Measurements from ENCODE around the gene ARHGAP6. TPM values are rescaled to one million over a fixed set of nuclear protein-coding genes. Genes with fewer than 3 reads are reported as not detected.
"Not testable (repeated sequence)": the region's sequence is repeated elsewhere in the genome, so short reads cannot be mapped to it uniquely, and the experiment has no call there.

Gene ARHGAP6
- total RNA-seq, 1 donor from 2014 or later = not detected

DNA sequence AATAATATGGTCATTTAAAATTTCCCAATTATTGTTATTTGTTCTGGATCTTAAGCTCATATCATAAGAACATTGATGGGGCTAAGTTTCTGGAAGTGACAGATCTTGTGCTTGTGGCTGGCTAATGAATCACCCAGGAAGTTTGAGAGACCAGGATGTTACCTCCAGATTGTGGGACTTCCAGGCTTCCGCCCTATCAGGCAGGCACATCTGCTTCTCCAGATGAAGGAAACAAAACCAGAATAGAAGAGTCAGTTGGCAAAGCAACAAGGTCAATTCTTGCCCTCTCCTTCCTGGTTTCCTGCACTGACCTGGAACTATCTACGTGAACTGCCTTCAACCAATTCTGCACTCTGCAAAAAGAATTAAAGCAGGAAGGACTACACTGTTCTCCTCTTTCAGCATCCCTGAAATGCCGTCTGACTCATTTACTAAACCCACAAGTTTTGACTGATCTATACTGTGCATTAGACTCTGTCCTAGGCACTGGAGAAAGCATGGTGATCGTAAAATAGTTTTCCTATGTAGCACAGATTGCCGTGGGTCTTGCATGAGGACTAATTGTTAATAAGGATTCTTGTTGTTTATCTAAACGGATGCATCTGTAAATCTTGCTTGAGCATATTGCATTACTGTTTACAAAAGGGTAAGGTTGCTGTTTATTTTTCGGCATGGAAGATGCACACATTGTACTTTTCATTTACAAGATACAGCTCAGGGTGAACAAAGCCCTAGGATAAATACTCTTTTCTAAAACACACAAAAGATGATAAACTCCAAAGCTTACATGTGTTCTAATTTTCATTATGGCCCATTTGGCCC, 297.9 kb downstream of the ARHGAP6 start:
- intact Hi-C loops (cut with micrococcal nuclease) = no loop called here
- no peak overlapping the region for H3K4me3 Mint-ChIP-seq (ENCODE audit: low read depth)
- no peaks in the 10 kb centered on the region for H3K9me3 Mint-ChIP-seq
- no peak overlapping the region for H3K27ac Mint-ChIP-seq
- H3K36me3 Mint-ChIP-seq (ENCODE audit: low read depth) = no peaks in the 10 kb centered on the region
- no peaks in the 10 kb centered on the region for H3K4me1 Mint-ChIP-seq (ENCODE audit: low read depth)
- no peak for DNase-seq (ENCODE audit: low spot score)
- no peaks in the 10 kb centered on the region for H3K27me3 Mint-ChIP-seq (ENCODE audit: low read depth)

DNA sequence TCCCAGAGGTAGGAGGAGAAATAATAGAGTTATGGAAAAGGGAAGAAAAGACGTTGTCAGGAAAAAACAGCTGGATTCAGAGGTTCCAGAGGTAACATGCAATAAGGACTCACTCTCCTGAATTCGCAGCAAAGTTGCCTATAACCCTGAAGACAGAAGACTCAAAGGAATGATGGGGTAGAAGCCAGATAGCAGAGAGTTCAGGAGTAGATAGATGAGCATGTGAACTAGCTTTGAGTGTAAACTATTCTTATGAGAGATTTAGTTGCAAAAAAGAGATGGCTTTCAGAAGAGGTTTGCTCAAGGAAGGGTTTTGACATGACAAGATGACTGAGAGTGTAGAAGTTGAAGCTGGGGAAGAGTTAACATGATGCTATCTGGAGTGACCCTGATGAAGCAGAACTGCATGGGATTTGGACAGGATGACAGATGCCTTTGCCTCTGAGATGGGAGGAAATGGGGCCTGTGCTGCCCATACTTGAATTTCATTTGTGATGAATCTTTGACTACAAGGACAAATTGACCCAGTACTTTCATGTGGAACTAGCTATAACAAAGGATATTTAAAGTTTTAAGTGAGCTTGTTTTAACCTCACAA, 298.6 kb downstream of the ARHGAP6 start:
- no peaks in the 10 kb centered on the region for H3K4me1 Mint-ChIP-seq (ENCODE audit: low read depth)
- no peak overlapping the region for H3K27ac Mint-ChIP-seq
- intact Hi-C loops (cut with micrococcal nuclease) = no loop called here
- no peaks in the 10 kb centered on the region for H3K36me3 Mint-ChIP-seq (ENCODE audit: low read depth)
- no peaks in the 10 kb centered on the region for H3K9me3 Mint-ChIP-seq
- DNase-seq (ENCODE audit: low spot score) = no peak
- no peak overlapping the region for H3K4me3 Mint-ChIP-seq (ENCODE audit: low read depth)
- H3K27me3 Mint-ChIP-seq (ENCODE audit: low read depth) = no peaks in the 10 kb centered on the region

DNA sequence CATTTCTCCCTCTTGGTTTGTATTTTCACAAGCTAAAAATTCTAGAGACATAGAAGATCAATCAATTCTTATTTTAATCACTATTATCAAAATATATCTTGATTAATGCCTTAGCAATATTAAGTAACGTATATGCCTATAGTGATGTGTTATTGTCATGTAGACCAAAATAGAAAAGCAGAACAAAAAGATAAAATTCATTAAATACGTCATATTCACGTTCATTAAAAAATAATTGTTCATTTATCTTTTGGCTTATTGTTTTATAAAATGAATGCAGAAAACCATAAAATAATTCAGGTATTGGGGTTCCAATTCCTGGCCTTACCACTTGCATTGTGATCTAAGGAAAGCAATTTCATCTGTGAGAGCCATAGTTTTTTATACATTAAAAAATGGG, 300.3 kb downstream of the ARHGAP6 start:
- Mint-ChIP-seq H3K27ac (no peak overlapping the region), H3K36me3 (ENCODE audit: low read depth) (no peaks in the 10 kb centered on the region), H3K4me1 (ENCODE audit: low read depth) (no peaks in the 10 kb centered on the region), H3K27me3 (ENCODE audit: low read depth) (no peaks in the 10 kb centered on the region), H3K9me3 (no peaks in the 10 kb centered on the region), H3K4me3 (ENCODE audit: low read depth) (no peak overlapping the region)
- intact Hi-C loops (cut with micrococcal nuclease) = no loop called here
- no peak for DNase-seq (ENCODE audit: low spot score)

DNA sequence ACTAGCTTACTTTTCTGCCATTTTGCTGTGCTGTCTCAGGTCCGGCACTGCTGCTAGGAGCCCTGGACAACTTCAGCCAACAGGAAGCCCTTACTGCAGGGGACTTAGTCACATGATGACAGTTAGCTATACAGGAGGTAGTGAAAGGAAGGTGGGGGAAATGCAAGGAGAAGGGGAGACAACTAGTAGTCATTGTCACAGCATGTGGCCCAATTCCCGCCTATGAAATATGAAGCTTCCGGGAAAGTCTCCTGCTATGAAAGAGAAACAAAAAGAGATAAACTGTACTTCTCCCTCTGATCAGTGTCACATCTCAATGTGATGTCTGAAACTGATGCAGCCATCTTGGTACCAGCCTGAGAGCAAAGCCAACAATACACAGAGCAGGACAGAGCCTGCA, 300.9 kb downstream of the ARHGAP6 start:
- Mint-ChIP-seq H3K36me3 (ENCODE audit: low read depth) (no peaks in the 10 kb centered on the region), H3K4me1 (ENCODE audit: low read depth) (no peaks in the 10 kb centered on the region), H3K27me3 (ENCODE audit: low read depth) (no peaks in the 10 kb centered on the region), H3K27ac (no peak overlapping the region), H3K9me3 (no peaks in the 10 kb centered on the region), H3K4me3 (ENCODE audit: low read depth) (no peak overlapping the region)
- intact Hi-C loops (cut with micrococcal nuclease) = no loop called here
- DNase-seq (ENCODE audit: low spot score) = no peak

- H3K36me3 Mint-ChIP-seq (ENCODE audit: low read depth); H3K27ac Mint-ChIP-seq; H3K9me3 Mint-ChIP-seq; H3K4me1 Mint-ChIP-seq (ENCODE audit: low read depth); intact Hi-C loops (cut with micrococcal nuclease); DNase-seq (ENCODE audit: low spot score); H3K27me3 Mint-ChIP-seq (ENCODE audit: low read depth); H3K4me3 Mint-ChIP-seq (ENCODE audit: low read depth): not testable (repeated sequence)
Measured at GRCh38 chrX:11363825-11364224, 301.9 kb downstream of the ARHGAP6 start.

GRCh38 chrX:11363069-11363594, 302.6 kb downstream of the ARHGAP6 start:
- Mint-ChIP-seq H3K4me1 (ENCODE audit: low read depth) (no peaks in the 10 kb centered on the region), H3K4me3 (ENCODE audit: low read depth) (no peak overlapping the region), H3K9me3 (no peaks in the 10 kb centered on the region), H3K27ac (no peak overlapping the region), H3K27me3 (ENCODE audit: low read depth) (no peaks in the 10 kb centered on the region), H3K36me3 (ENCODE audit: low read depth) (no peaks in the 10 kb centered on the region)
- intact Hi-C loops (cut with micrococcal nuclease) = no loop called here
- DNase-seq (ENCODE audit: low spot score) = no peak

- intact Hi-C loops (cut with micrococcal nuclease); H3K27ac Mint-ChIP-seq; H3K4me3 Mint-ChIP-seq (ENCODE audit: low read depth); DNase-seq (ENCODE audit: low spot score); H3K9me3 Mint-ChIP-seq; H3K36me3 Mint-ChIP-seq (ENCODE audit: low read depth); H3K27me3 Mint-ChIP-seq (ENCODE audit: low read depth); H3K4me1 Mint-ChIP-seq (ENCODE audit: low read depth): not testable (repeated sequence)
Measured at GRCh38 chrX:11361666-11362065, 304.1 kb downstream of the ARHGAP6 start.

GRCh38 chrX:11355944-11356343, 309.8 kb downstream of the ARHGAP6 start:
- H3K27me3 Mint-ChIP-seq (ENCODE audit: low read depth); DNase-seq (ENCODE audit: low spot score); H3K4me1 Mint-ChIP-seq (ENCODE audit: low read depth); H3K9me3 Mint-ChIP-seq; H3K36me3 Mint-ChIP-seq (ENCODE audit: low read depth); H3K27ac Mint-ChIP-seq; intact Hi-C loops (cut with micrococcal nuclease); H3K4me3 Mint-ChIP-seq (ENCODE audit: low read depth): not testable (repeated sequence)

DNA sequence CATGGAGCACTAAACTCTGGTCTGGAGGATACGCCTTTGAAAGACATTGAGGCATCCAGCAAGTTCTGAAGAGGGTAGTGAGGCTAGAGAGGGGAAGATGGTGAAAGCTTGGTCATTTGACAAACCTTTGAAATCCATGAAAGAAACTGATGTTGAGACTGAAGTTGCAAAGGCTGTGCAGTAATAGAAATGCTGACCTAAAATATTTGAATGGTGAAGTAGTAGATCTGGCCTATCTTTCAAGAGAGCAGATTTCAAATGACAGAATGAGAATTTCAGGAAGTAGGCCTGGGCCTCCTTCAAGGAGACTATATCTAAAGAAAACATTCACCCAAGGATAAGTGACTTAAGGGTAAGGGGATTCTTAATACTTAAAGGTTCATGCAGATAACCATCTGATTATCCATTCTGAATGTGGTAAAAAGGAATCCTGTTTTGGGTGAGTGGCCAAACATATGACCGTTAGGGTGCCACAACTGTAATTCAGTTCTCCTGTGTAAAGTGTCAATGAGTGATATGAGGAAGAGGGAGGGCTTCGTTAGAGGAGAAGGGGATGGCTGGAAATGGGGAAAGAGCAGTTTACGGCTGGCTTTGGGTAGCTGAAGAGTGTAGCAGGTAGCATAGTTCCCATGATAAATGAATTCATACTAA, 310.3 kb downstream of the ARHGAP6 start:
- no peak for DNase-seq (ENCODE audit: low spot score)
- intact Hi-C loops (cut with micrococcal nuclease) = no loop called here
- Mint-ChIP-seq H3K27me3 (ENCODE audit: low read depth) (no peaks in the 10 kb centered on the region), H3K4me3 (ENCODE audit: low read depth) (no peak overlapping the region), H3K36me3 (ENCODE audit: low read depth) (no peaks in the 10 kb centered on the region), H3K9me3 (no peaks in the 10 kb centered on the region), H3K27ac (no peak overlapping the region), H3K4me1 (ENCODE audit: low read depth) (peaks cover 4% of the 10 kb centered on the region)

GRCh38 chrX:11352296-11352741, 313.4 kb downstream of the ARHGAP6 start:
- no peaks in the 10 kb centered on the region for H3K9me3 Mint-ChIP-seq
- H3K4me3 Mint-ChIP-seq (ENCODE audit: low read depth) = no peak overlapping the region
- peaks cover 4% of the 10 kb centered on the region for H3K4me1 Mint-ChIP-seq (ENCODE audit: low read depth)
- DNase-seq (ENCODE audit: low spot score) = no peak
- no peaks in the 10 kb centered on the region for H3K36me3 Mint-ChIP-seq (ENCODE audit: low read depth)
- H3K27ac Mint-ChIP-seq = no peak overlapping the region
- no peaks in the 10 kb centered on the region for H3K27me3 Mint-ChIP-seq (ENCODE audit: low read depth)
- intact Hi-C loops (cut with micrococcal nuclease) = no loop called here

- intact Hi-C loops (cut with micrococcal nuclease) = no loop called here
- Mint-ChIP-seq H3K36me3 (ENCODE audit: low read depth) (no peaks in the 10 kb centered on the region), H3K9me3 (no peaks in the 10 kb centered on the region), H3K4me3 (ENCODE audit: low read depth) (no peak overlapping the region), H3K27me3 (ENCODE audit: low read depth) (no peaks in the 10 kb centered on the region), H3K4me1 (ENCODE audit: low read depth) (peaks cover 4% of the 10 kb centered on the region), H3K27ac (no peak overlapping the region)
- no peak for DNase-seq (ENCODE audit: low spot score)
Measured at GRCh38 chrX:11351375-11352295, 314.1 kb downstream of the ARHGAP6 start.

GRCh38 chrX:11349661-11350337, 315.9 kb downstream of the ARHGAP6 start:
- DNase-seq (ENCODE audit: low spot score) = no peak
- H3K27ac Mint-ChIP-seq = no peak overlapping the region
- intact Hi-C loops (cut with micrococcal nuclease) = no loop called here
- no peaks in the 10 kb centered on the region for H3K27me3 Mint-ChIP-seq (ENCODE audit: low read depth)
- H3K9me3 Mint-ChIP-seq = no peaks in the 10 kb centered on the region
- H3K36me3 Mint-ChIP-seq (ENCODE audit: low read depth) = no peaks in the 10 kb centered on the region
- H3K4me1 Mint-ChIP-seq (ENCODE audit: low read depth) = peaks cover 4% of the 10 kb centered on the region
- no peak overlapping the region for H3K4me3 Mint-ChIP-seq (ENCODE audit: low read depth)

All from activated T-helper 2 cell treated with anti-CD3 and anti-CD28 coated beads, Interferon-gamma antibody, Interleukin-2, Interleukin-4, amounts not matched to agents 10 μg/mL and 5 μg/mL and 100 μg/mL, durations not matched to agents 14 hours and 24 hours and 36 hours (primary cell).